ENCODE results near the gene KNSTRN. TPM values are rescaled to one million over a fixed set of nuclear protein-coding genes. Genes with fewer than 3 reads are reported as not detected.

KNSTRN gene
- total RNA-seq, 1 experiment from 2014 or later: 115 TPM

DNA sequence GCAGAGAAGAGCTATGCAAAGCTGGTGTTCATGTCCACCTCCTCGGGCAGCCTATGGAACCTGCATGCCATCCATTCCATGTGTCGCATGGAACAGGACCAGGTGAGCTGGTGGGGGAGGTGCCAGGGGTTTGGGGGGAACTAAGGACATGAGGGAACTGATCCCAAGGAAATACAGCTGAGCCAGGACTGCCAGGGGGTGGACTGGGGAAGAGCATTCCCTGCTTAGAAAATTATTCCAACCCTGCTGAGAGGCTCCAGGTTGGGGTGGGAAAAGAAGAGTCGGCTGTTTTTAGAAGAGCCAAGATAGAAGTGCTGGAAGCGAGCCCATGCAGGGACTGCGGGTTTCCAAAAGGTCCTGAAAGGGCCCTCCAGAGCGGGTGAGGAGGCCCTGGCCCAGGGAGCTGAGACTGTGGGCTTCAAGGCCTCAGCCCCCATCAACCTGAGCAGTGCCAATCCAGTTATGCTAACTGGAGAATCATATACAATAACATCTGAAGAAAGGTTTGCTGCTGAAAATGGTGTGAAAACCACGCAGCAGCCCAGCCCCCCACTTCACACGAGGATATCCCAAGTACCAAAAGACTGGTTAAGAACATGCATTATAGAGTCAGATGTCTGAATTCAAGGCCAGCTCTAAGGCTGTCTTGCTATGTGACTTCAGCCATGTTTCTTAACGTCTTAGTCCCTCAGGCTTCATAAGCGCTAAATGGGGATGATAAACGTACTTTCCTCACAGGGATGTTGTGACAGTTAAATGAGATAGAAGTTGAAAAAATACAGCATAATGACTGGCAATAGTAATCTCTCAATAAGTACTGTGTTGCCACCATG, 16.7 kb upstream of the KNSTRN start:
- no peaks in the 10 kb centered on the region for H3K9me2 ChIP-seq (replicated peaks; ENCODE audit: low read length)
- no peak overlapping the region for H3K27ac ChIP-seq (ENCODE audit: low read length)
- no peaks in the 10 kb centered on the region for H4K20me1 ChIP-seq (ENCODE audit: low read length)
- no peak overlapping the region for H3K4me2 ChIP-seq (ENCODE audit: low read length)
- ChIA-PET CTCF (no interaction called here), POLR2A (ENCODE audit: unreplicated experiment) (interaction anchor here (0.6 kb wide), 1 partner anchor 42 kb away, joined by 3 read pairs; no protein-coding TSS in a partner anchor)
- no peak for ATAC-seq
- TF ChIP-seq EZH2 (IDR thresholded peaks at IDR 0.05; ENCODE audit: low read length, unreplicated experiment) (no peak), CTCF (conservative IDR thresholded peaks at IDR 0.05; ENCODE audit: low read depth, low read length) (no peak), EZH2phosphoT487 (IDR thresholded peaks at IDR 0.05; ENCODE audit: borderline replicate concordance, low read length) (no peak)
- no peak overlapping the region for H3K9ac ChIP-seq (ENCODE audit: low read length)
- intact Hi-C loops (cut with micrococcal nuclease): no loop called here
- DNase-seq: no peak
- H3K4me1 ChIP-seq (ENCODE audit: insufficient read depth, low read length): no peaks in the 10 kb centered on the region; the same call in 1 of the 2 replicates
- H3K27me3 ChIP-seq (ENCODE audit: low read length): no peaks in the 10 kb centered on the region
- BruUV-seq (replicated peaks): no TSS peak
- H3K79me2 ChIP-seq (ENCODE audit: low read length): no peaks in the 10 kb centered on the region
- no peaks in the 10 kb centered on the region for H3K36me3 ChIP-seq (ENCODE audit: low read depth, low read length)
- H3K9me3 ChIP-seq (ENCODE audit: low read length): no peaks in the 10 kb centered on the region
- no peak overlapping the region for H2AFZ ChIP-seq (ENCODE audit: low read length)
- no peaks in the 10 kb centered on the region for H3F3A ChIP-seq (ENCODE audit: low read length, unreplicated experiment)
- no peak overlapping the region for H3K4me3 ChIP-seq (ENCODE audit: low read length)

DNA sequence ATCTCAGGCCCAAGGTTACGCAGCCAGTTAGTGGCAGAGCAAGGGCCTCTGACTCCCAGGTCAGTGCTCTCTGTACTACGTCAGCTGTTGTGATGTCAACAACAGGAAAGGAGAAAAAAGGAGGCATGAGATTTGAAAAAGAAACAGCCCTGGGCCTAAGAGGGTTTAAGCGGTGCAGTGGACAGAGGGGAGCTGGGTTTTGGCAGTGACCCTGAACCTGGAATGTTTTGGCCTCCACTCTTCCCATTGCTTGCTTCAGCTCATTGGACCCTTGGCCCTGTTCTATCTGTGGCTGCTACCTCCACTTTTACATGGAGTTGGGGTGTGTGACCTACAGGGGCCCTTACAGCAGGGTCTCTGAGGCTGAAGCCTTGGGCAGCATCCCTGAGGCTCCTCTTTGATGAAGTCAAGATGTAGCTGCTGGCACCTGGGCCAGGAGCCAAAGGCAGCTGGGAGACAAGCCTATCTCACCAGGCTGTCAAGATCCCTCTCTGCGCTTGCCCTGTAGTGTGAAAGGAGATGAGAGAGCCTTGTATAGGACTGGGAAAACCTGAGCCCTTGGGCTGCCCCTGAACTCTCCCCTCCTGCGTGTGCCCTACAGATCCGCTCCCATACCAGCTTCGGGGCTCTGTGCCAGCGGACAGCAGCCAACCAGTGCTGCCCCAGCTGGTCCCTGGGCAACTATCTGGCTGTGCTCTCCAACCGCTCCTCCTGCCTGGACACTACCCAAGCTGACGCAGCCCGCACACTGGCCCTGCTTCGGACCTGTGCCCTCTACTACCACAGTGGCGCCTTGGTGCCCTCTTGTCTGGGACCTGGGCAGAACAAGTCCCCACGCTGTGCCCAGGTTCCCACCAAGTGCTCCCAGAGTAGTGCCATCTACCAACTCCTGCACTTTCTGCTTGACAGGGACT, 15.8 kb upstream of the KNSTRN start:
- ATAC-seq (no peak), DNase-seq (no peak)
- TF ChIP-seq EZH2 (IDR thresholded peaks at IDR 0.05; ENCODE audit: low read length, unreplicated experiment): no peak
- TF ChIP-seq EZH2phosphoT487 (IDR thresholded peaks at IDR 0.05; ENCODE audit: borderline replicate concordance, low read length): no peak
- TF ChIP-seq CTCF (conservative IDR thresholded peaks at IDR 0.05; ENCODE audit: low read depth, low read length): no peak
- BruUV-seq (replicated peaks): no TSS peak
- no peaks in the 10 kb centered on the region for H3K36me3 ChIP-seq (ENCODE audit: low read depth, low read length)
- H3K4me2 ChIP-seq (ENCODE audit: low read length): no peak overlapping the region
- no peak overlapping the region for H3K9ac ChIP-seq (ENCODE audit: low read length)
- no peaks in the 10 kb centered on the region; the same call in 1 of the 2 replicates for H3K4me1 ChIP-seq (ENCODE audit: insufficient read depth, low read length)
- ChIA-PET POLR2A (ENCODE audit: unreplicated experiment) (no interaction called here), CTCF (interaction anchor here (0.6 to 1.3 kb wide), 2 partner anchors 23 to 254 kb away, joined by 5 to 9 read pairs; no protein-coding TSS in a partner anchor)
- no peaks in the 10 kb centered on the region for H3K79me2 ChIP-seq (ENCODE audit: low read length)
- H4K20me1 ChIP-seq (ENCODE audit: low read length): no peaks in the 10 kb centered on the region
- no peaks in the 10 kb centered on the region for H3K27me3 ChIP-seq (ENCODE audit: low read length)
- H3K4me3 ChIP-seq (ENCODE audit: low read length): no peak overlapping the region
- no peaks in the 10 kb centered on the region for H3K9me3 ChIP-seq (ENCODE audit: low read length)
- intact Hi-C loops (cut with micrococcal nuclease): no loop called here
- no peaks in the 10 kb centered on the region for H3K9me2 ChIP-seq (replicated peaks; ENCODE audit: low read length)
- no peaks in the 10 kb centered on the region for H3F3A ChIP-seq (ENCODE audit: low read length, unreplicated experiment)
- H2AFZ ChIP-seq (ENCODE audit: low read length): no peak overlapping the region
- no peak overlapping the region for H3K27ac ChIP-seq (ENCODE audit: low read length)

Measured in PC-3 (cell line).